KMS-11 (cell line): Measurements from ENCODE around the gene SLC7A9.
"Not testable (repeated sequence)": the region's sequence is repeated elsewhere in the genome, so short reads cannot be mapped to it uniquely, and the experiment has no call there.

Source experiments
- H2AFZ ChIP-seq: fragments of 200-600 bp; sonication (generic); 2 replicates; pipeline ENCODE4 v1.6.1; 2016; ENCODE audit warnings: antibody characterized with exemption, mixed run types, low read depth
- H3K27ac ChIP-seq: fragments of 200-600 bp; sonication (generic); 2 replicates; pipeline ENCODE4 v1.6.1; 2016; ENCODE audit warnings: mild to moderate bottlenecking, mixed run types
- H3K27me3 ChIP-seq: fragments of 200-600 bp; sonication (generic); 2 replicates; pipeline ENCODE4 v1.6.1; 2017; ENCODE audit warnings: mild to moderate bottlenecking, low read depth, mixed run types, moderate library complexity; ENCODE audit not compliant: insufficient read depth
- H3K36me3 ChIP-seq: fragments of 200-600 bp; sonication (generic); 2 replicates; pipeline ENCODE4 v1.6.1; 2017; ENCODE audit warnings: mild to moderate bottlenecking, mixed run types; ENCODE audit not compliant: insufficient read depth
- H3K4me1 ChIP-seq: fragments of 200-600 bp; sonication (generic); 2 replicates; pipeline ENCODE4 v1.6.1; 2016; ENCODE audit warnings: mild to moderate bottlenecking, low read depth, mixed run types; ENCODE audit not compliant: poor library complexity, severe bottlenecking
- H3K4me2 ChIP-seq: fragments of 200-600 bp; sonication (generic); 2 replicates; pipeline ENCODE4 v1.7.0; 2016; ENCODE audit warnings: mild to moderate bottlenecking, mixed run types
- H3K4me3 ChIP-seq: fragments of 200-600 bp; sonication (generic); IDR thresholded peaks from 2 replicates; pipeline ENCODE4 v1.6.1; 2017; ENCODE audit warnings: low read depth, low read length, mixed read lengths; ENCODE audit not compliant: insufficient read depth
- H3K79me2 ChIP-seq: fragments of 200-600 bp; sonication (generic); 2 replicates; pipeline ENCODE4 v1.6.1; 2016; ENCODE audit warnings: low read depth, mixed run types; ENCODE audit not compliant: insufficient read depth
- H3K9ac ChIP-seq: fragments of 200-600 bp; sonication (generic); 2 replicates; pipeline ENCODE4 v1.6.1; 2016; ENCODE audit warnings: mild to moderate bottlenecking, mixed run types
- H4K20me1 ChIP-seq: fragments of 200-600 bp; sonication (generic); 2 replicates; pipeline ENCODE4 v1.6.1; 2016; ENCODE audit warnings: mild to moderate bottlenecking, mixed run types; ENCODE audit not compliant: insufficient read depth
- TF ChIP-seq, protein P1 (sequence below): fragments of 200-600 bp; sonication (generic); conservative IDR thresholded peaks from 2 replicates; pipeline ENCODE4 v1.6.1; 2017; ENCODE audit warnings: low read depth, mild to moderate bottlenecking, antibody characterized with exemption, low read length, moderate library complexity, mixed read lengths

SLC7A9 gene

GRCh38 chr19:32890326-32890725, 20.8 kb upstream of the SLC7A9 start:
- Histone ChIP-seq H4K20me1 (no peaks in the 10 kb centered on the region), H3K36me3 (no peaks in the 10 kb centered on the region), H3K4me3 (no peak overlapping the region), H3K9ac (no peak overlapping the region), H3K79me2 (no peaks in the 10 kb centered on the region), H3K4me1 (no peaks in the 10 kb centered on the region), H3K4me2 (no peak overlapping the region), H3K27me3 (no peaks in the 10 kb centered on the region), H2AFZ (no peak overlapping the region), H3K27ac (no peak overlapping the region)
- TF ChIP-seq, protein P1, sequence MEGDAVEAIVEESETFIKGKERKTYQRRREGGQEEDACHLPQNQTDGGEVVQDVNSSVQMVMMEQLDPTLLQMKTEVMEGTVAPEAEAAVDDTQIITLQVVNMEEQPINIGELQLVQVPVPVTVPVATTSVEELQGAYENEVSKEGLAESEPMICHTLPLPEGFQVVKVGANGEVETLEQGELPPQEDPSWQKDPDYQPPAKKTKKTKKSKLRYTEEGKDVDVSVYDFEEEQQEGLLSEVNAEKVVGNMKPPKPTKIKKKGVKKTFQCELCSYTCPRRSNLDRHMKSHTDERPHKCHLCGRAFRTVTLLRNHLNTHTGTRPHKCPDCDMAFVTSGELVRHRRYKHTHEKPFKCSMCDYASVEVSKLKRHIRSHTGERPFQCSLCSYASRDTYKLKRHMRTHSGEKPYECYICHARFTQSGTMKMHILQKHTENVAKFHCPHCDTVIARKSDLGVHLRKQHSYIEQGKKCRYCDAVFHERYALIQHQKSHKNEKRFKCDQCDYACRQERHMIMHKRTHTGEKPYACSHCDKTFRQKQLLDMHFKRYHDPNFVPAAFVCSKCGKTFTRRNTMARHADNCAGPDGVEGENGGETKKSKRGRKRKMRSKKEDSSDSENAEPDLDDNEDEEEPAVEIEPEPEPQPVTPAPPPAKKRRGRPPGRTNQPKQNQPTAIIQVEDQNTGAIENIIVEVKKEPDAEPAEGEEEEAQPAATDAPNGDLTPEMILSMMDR, result no peak

DNA sequence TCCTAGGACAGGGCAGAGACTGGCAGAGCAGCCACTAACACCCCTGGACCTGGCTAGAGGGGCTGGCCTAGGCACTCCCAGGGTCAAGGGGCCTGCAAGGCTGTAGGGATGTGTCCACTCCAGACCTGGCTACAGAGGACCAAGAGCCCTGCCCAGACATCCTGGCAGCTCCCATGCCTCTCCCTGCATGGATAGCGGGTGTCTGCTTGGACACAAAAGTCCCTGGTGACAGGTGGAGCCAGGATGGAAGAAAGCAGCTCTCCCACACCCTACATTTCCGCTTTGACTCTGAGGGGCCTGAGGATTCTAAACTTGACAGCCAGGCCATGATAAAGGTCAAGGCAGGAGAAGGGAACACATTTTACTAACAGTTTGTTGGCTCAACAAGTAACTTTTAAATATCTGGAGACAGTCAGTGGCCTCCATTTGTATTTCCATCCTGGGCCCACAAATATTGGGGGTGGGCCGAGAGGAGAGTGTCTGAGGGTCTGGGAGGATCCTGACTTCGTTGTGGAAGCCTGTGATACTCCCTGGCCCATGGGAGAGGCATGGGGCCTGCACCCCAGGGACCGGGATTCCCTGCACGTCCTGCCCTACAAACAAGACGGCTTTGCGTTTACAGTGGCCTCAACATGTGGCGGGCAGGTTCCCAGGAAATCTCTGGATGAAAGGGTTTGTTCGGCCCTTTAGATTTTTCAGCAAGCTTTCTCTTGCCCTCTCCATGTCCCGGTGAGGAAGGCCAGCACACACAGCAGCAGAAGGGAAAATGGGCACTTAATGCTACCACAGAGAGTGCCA, 19.8 kb upstream of the SLC7A9 start:
- Histone ChIP-seq H2AFZ (no peak overlapping the region), H3K4me1 (no peaks in the 10 kb centered on the region), H3K4me2 (no peak overlapping the region), H3K27me3 (no peaks in the 10 kb centered on the region), H3K36me3 (no peaks in the 10 kb centered on the region), H3K9ac (no peak overlapping the region), H3K4me3 (no peak overlapping the region), H4K20me1 (no peaks in the 10 kb centered on the region), H3K27ac (no peak overlapping the region), H3K79me2 (no peaks in the 10 kb centered on the region)
- TF ChIP-seq, protein P1, result no peak

DNA sequence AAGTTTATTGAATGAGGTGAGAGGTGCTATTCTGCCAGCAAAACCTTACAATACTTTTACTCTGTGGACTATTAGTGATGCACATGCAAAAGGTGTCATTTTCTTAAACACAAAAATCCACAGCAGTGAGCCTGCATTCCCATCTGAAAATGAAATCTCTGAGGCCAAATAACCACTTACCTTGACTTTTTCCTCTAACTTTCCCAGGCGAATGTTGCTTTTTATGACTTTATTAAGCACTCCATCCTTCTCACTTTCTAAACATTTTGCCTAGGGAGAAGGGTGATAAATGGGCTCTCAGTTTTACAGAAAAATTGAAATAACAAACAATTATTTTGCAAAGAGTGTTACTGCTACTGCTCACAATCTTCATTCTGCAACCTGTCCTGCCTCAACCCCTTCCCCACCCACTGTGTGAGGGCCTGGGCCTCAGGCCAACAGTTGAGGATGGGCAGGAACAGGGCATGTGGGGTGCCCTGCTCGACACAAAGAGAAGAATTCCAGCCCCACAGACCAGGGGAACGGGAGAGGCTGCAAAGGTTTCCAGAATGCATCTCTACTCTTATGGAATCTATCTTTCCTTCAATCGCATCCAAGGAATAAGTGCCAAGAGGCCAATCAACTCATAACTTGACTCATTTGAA, 18.1 kb upstream of the SLC7A9 start:
- Histone ChIP-seq H3K9ac (no peak overlapping the region), H3K4me2 (no peak overlapping the region), H3K27me3 (no peaks in the 10 kb centered on the region), H3K36me3 (no peaks in the 10 kb centered on the region), H2AFZ (no peak overlapping the region), H3K79me2 (no peaks in the 10 kb centered on the region), H3K4me3 (no peak overlapping the region), H3K4me1 (no peaks in the 10 kb centered on the region), H3K27ac (no peak overlapping the region), H4K20me1 (no peaks in the 10 kb centered on the region)
- TF ChIP-seq, protein P1, result no peak

GRCh38 chr19:32886241-32886640, 16.7 kb upstream of the SLC7A9 start:
- TF ChIP-seq, protein P1, result no peak
- H3K36me3 ChIP-seq, result no peaks in the 10 kb centered on the region
- H3K9ac ChIP-seq, result no peak overlapping the region
- H3K4me3 ChIP-seq, result no peak overlapping the region
- no peaks in the 10 kb centered on the region for H3K79me2 ChIP-seq
- no peak overlapping the region for H3K4me2 ChIP-seq
- no peaks in the 10 kb centered on the region for H3K4me1 ChIP-seq
- no peaks in the 10 kb centered on the region for H3K27me3 ChIP-seq
- H3K27ac ChIP-seq, result no peak overlapping the region
- H4K20me1 ChIP-seq, result no peaks in the 10 kb centered on the region
- no peak overlapping the region for H2AFZ ChIP-seq

DNA sequence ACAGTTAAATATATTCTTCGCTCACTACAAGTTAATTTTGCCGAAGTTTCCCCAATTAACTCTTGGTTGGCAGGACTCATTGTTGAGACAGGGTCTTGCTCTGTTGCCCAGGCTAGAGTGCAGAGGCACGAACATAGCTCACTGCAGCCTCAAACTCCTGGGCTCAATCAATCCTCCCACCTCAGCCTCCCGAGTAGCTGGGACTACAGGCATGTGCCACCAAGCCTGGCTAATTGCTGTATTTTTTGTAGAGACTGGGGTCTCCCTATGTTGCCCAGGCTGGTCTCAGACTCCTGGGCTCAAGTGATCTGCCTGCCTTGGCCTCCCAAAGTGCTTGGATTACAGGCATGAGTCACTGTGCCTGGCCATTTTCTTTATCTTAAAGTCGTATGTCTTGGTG, 15.7 kb upstream of the SLC7A9 start:
- not testable (repeated sequence) for H3K4me1 ChIP-seq, H3K79me2 ChIP-seq, H4K20me1 ChIP-seq, H2AFZ ChIP-seq, H3K36me3 ChIP-seq, H3K27me3 ChIP-seq, H3K27ac ChIP-seq, H3K4me2 ChIP-seq, H3K4me3 ChIP-seq, H3K9ac ChIP-seq
